Hepatocyte (in vitro differentiated cells): ENCODE results near the gene GABRB2.

Experiments
- CTCF ChIP-seq: fragments of 200-600 bp; sonication (generic); IDR thresholded peaks from 2 replicates; pipeline ENCODE4 v1.5.1; 2016; ENCODE audit warnings: antibody characterized with exemption, mild to moderate bottlenecking; ENCODE audit not compliant: poor library complexity
- EZH2 ChIP-seq: fragments of 200-600 bp; sonication (generic); IDR thresholded peaks from 2 replicates; pipeline ENCODE4 v1.6.1; 2016; ENCODE audit warnings: antibody characterized with exemption, mild to moderate bottlenecking, borderline replicate concordance

GRCh38 chr5:161295721-161296250 lies 250.7 kb downstream of the GABRB2 start:
- TF ChIP-seq CTCF, result no peak
- no peak for TF ChIP-seq EZH2
